ENCODE measurements around the gene RTP5.

DNA sequence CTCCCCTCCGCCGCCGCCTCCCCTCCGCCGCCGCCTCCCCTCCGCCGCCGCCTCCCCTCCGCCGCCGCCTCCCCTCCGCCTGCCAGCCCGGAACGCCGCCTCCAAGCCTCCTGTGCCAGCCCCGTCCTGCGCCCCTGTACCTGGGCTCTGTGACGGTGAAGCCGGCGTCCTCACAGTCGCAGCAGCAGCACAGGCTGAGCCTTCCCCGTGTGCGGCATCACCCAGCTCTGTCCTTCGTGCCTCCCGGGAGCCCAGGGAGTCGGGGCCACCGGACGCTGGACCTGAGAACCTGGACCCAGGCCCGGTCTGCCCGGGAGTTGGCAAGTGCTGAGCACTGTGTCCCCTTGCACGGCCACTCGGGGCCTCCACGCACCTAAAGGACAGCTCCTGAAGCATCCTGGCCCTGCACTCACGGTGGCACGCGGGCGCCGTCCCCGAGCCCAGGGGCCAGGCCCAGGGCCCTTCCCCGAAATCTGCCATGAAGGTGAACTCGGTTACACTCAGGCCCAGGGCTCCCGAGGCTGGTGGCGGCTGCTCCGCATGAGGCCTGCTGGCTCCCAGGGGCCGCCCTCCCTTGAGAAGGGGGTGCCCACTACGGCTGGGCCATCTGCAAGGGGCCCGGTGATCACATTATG lies 32.9 kb downstream of the RTP5 start:
- no peak for TF ChIP-seq TAF1 (IDR thresholded peaks at IDR 0.05; ENCODE audit: borderline replicate concordance, low read depth, low read length)
- TF ChIP-seq POLR2AphosphoS5 (IDR thresholded peaks at IDR 0.05; ENCODE audit: low read depth, low read length) = no peak
- no peak for TF ChIP-seq POLR2A (IDR thresholded peaks at IDR 0.05; ENCODE audit: low read depth, low read length)

All from GM12892 (cell line).